ENCODE measurements around the gene ESPL1. TPM values are rescaled to one million over a fixed set of nuclear protein-coding genes. Genes with fewer than 3 reads are reported as not detected.

ESPL1 gene
- total and polyA plus RNA-seq, 2 of the 13 experiments (the other 11 are each of a cell fraction or from before 2014, with no cell fraction given): 5.8 to 11.5 TPM

DNA sequence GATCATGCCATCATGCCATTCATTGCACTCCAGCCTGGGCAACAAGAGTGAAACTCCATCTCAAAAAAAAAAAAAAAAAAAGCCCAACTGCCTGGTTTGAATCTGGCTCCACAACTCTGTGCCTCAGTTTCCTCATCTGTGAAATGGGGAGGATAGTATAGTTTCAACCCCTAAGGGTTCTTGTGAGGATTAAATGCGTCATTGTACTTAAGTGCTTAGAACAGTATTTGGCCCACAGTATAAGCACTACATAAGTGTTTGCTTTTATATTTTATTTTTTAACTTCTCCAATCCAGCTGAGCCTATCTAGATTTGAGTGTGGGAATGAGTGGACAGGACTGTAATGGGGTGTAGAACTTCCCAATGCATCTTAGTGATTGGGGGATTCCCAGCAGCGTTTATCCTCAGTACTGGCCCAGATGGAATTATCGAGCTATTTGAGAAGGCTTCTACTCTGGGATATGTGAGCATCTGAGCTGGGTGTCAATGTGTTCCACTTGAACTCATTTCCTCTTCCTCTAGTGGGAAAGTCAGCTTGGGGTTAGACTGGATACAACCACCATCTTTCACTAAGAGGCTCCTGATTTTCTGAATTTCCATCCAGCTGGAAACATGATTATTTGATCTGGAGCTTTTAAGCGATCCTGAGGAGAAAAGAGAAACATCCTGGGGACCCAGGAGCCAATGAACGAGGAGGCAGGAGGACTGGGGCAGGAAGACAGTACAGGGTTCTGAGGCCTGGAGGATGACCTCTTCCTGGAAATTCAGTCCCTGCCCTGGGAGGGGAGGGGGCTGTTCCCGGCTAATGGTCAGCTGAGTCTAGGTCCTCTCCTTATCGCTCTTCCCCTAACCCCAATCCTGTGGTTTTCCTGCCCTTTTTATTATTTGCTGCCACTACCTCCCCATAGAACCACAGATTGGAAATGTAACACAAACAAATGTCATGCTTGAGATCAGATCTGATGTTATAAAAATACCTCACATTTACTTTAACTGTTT, 9.3 kb upstream of the ESPL1 start:
- in situ Hi-C loops (cut with HindIII; ENCODE audit: extremely low pct_ligation_motif_present, low pct_unique_long_range_greater_than_20kb): no loop called here
- Histone ChIP-seq H3K27ac (ENCODE audit: extremely low read length, insufficient read depth, low read length) (no peak overlapping the region), H3K9ac (ENCODE audit: insufficient read depth, low read depth, low read length) (no peak overlapping the region), H4K20me1 (ENCODE audit: insufficient read depth, low read length) (no peaks in the 10 kb centered on the region), H3K36me3 (replicated peaks in 1 of 2; ENCODE audit: control insufficient read depth in 1 of 2, insufficient read depth in 2 of 2, low read length in 2 of 2) (peaks cover 0 to 3% of the 10 kb centered on the region in 2 experiments; a peak in 2 of 5 replicates), H3K4me3 (replicated peaks in 1 of 3; ENCODE audit: insufficient read depth in 1 of 3, low read depth in 2 of 3, low read length in 3 of 3) (no peak overlapping the region), H3K4me1 (ENCODE audit: insufficient read depth, low read length) (0 out of 2 replicates have a peak, but pooled peaks cover under 1% of the 10 kb centered on the region), H3K4me2 (ENCODE audit: low read depth, low read length) (no peak overlapping the region), H3K79me2 (ENCODE audit: insufficient read depth, low read length) (peaks cover 1% of the 10 kb centered on the region), H3K27me3 (ENCODE audit: control insufficient read depth in 1 of 2, insufficient read depth in 2 of 2, low read length in 2 of 2) (no peaks in the 10 kb centered on the region), H3K9me3 (ENCODE audit: low read length) (no peaks in the 10 kb centered on the region), H2AFZ (ENCODE audit: low read length) (peak overlapping the region; percentile 19)
- WGBS (ENCODE audit: low lambda C conversion rate): 38% methylated on average over 7 of the region's 7 CpGs
- DNase-seq (ENCODE audit: low spot score) (no peak), FAIRE-seq (no peak), ATAC-seq (no peak)
- CTCF ChIA-PET (ENCODE audit: low intra/inter-chr PET ratio, low total read pairs): no interaction called here
- intact Hi-C loops (cut with micrococcal nuclease; ENCODE audit: unreplicated experiment): no loop called here
- TF ChIP-seq, protein P1, sequence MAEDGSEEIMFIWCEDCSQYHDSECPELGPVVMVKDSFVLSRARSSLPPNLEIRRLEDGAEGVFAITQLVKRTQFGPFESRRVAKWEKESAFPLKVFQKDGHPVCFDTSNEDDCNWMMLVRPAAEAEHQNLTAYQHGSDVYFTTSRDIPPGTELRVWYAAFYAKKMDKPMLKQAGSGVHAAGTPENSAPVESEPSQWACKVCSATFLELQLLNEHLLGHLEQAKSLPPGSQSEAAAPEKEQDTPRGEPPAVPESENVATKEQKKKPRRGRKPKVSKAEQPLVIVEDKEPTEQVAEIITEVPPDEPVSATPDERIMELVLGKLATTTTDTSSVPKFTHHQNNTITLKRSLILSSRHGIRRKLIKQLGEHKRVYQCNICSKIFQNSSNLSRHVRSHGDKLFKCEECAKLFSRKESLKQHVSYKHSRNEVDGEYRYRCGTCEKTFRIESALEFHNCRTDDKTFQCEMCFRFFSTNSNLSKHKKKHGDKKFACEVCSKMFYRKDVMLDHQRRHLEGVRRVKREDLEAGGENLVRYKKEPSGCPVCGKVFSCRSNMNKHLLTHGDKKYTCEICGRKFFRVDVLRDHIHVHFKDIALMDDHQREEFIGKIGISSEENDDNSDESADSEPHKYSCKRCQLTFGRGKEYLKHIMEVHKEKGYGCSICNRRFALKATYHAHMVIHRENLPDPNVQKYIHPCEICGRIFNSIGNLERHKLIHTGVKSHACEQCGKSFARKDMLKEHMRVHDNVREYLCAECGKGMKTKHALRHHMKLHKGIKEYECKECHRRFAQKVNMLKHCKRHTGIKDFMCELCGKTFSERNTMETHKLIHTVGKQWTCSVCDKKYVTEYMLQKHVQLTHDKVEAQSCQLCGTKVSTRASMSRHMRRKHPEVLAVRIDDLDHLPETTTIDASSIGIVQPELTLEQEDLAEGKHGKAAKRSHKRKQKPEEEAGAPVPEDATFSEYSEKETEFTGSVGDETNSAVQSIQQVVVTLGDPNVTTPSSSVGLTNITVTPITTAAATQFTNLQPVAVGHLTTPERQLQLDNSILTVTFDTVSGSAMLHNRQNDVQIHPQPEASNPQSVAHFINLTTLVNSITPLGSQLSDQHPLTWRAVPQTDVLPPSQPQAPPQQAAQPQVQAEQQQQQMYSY (CRISPR knock-in tag; IDR thresholded peaks at IDR 0.05): no peak
- TF ChIP-seq, protein P2, sequence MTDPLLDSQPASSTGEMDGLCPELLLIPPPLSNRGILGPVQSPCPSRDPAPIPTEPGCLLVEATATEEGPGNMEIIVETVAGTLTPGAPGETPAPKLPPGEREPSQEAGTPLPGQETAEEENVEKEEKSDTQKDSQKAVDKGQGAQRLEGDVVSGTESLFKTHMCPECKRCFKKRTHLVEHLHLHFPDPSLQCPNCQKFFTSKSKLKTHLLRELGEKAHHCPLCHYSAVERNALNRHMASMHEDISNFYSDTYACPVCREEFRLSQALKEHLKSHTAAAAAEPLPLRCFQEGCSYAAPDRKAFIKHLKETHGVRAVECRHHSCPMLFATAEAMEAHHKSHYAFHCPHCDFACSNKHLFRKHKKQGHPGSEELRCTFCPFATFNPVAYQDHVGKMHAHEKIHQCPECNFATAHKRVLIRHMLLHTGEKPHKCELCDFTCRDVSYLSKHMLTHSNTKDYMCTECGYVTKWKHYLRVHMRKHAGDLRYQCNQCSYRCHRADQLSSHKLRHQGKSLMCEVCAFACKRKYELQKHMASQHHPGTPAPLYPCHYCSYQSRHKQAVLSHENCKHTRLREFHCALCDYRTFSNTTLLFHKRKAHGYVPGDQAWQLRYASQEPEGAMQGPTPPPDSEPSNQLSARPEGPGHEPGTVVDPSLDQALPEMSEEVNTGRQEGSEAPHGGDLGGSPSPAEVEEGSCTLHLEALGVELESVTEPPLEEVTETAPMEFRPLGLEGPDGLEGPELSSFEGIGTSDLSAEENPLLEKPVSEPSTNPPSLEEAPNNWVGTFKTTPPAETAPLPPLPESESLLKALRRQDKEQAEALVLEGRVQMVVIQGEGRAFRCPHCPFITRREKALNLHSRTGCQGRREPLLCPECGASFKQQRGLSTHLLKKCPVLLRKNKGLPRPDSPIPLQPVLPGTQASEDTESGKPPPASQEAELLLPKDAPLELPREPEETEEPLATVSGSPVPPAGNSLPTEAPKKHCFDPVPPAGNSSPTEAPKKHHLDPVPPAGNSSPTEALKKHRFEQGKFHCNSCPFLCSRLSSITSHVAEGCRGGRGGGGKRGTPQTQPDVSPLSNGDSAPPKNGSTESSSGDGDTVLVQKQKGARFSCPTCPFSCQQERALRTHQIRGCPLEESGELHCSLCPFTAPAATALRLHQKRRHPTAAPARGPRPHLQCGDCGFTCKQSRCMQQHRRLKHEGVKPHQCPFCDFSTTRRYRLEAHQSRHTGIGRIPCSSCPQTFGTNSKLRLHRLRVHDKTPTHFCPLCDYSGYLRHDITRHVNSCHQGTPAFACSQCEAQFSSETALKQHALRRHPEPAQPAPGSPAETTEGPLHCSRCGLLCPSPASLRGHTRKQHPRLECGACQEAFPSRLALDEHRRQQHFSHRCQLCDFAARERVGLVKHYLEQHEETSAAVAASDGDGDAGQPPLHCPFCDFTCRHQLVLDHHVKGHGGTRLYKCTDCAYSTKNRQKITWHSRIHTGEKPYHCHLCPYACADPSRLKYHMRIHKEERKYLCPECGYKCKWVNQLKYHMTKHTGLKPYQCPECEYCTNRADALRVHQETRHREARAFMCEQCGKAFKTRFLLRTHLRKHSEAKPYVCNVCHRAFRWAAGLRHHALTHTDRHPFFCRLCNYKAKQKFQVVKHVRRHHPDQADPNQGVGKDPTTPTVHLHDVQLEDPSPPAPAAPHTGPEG (CRISPR knock-in tag; IDR thresholded peaks at IDR 0.05): no peak
- TF ChIP-seq ZNF629 (CRISPR knock-in tag; conservative IDR thresholded peaks at IDR 0.05) (0 out of 2 replicates have a peak, but pooled peaks have one; percentile 16), KMT2B (CRISPR knock-in tag; IDR thresholded peaks at IDR 0.05) (no peak), ZNF75D (CRISPR knock-in tag; IDR thresholded peaks at IDR 0.05; ENCODE audit: borderline replicate concordance) (no peak), TEAD2 (CRISPR knock-in tag; IDR thresholded peaks at IDR 0.05) (no peak), MYNN (CRISPR knock-in tag; IDR thresholded peaks at IDR 0.05; ENCODE audit: low read depth) (no peak), ZNF746 (CRISPR knock-in tag; IDR thresholded peaks at IDR 0.05) (no peak)
- POLR2A ChIA-PET: no interaction called here
- no TSS peak for BruUV-seq (replicated peaks)

Data from HepG2 (cell line).